ENCODE data around the gene P2RX3.

P2RX3 gene

GRCh38 chr11:57310630-57311086 lies 27.5 kb upstream of the P2RX3 start:
- no peak for DNase-seq

- peak; percentile 76 for DNase-seq
Observed at GRCh38 chr11:57311109-57311936, 26.8 kb upstream of the P2RX3 start.

- no peak for DNase-seq
Observed at GRCh38 chr11:57312511-57313021, 25.6 kb upstream of the P2RX3 start.

GRCh38 chr11:57313071-57313787 lies 24.9 kb upstream of the P2RX3 start:
- DNase-seq: no peak

DNA sequence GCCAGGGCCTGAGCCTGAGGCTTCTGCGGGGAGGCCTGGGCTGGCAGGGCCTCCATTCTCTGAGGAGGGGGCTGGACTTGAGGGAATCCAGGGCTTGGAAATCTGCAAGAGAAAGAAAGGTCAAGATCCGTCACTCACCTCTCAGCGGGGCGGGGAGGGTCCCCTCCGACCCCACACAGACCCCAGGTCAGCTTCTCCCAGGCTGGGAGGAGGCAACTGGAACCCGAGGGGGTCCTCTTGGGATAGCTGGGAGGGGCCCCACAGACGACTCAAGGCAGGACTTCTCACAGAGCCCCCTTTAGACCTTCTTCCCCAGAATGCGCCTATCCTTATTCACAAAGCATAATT lies 24.4 kb upstream of the P2RX3 start:
- no peak for DNase-seq

GRCh38 chr11:57314221-57314973 lies 23.8 kb upstream of the P2RX3 start:
- no peak for DNase-seq

DNA sequence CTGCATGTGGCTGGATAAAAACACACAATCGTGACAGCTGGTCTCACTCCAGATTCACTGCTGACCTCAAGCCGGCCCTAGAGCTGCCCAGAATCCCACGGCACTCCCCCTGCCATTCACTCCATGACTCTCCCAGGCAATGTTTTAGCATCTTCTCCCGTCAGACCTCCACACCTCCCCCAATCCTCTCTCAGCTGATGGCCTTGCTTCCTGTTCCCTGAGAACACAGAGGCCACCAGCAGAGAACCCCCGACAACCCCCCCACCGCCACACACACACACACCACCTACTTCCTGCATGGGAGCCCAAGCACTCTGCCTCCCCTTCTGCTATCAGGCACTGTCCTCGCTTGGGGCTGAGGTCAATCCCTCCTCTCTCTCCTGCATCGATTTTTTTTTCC lies 22.7 kb upstream of the P2RX3 start:
- DNase-seq: no peak

- DNase-seq: no peak
Observed at GRCh38 chr11:57316017-57316416, 22.1 kb upstream of the P2RX3 start.

- DNase-seq: no peak
Observed at GRCh38 chr11:57318178-57318577, 20.0 kb upstream of the P2RX3 start.

DNA sequence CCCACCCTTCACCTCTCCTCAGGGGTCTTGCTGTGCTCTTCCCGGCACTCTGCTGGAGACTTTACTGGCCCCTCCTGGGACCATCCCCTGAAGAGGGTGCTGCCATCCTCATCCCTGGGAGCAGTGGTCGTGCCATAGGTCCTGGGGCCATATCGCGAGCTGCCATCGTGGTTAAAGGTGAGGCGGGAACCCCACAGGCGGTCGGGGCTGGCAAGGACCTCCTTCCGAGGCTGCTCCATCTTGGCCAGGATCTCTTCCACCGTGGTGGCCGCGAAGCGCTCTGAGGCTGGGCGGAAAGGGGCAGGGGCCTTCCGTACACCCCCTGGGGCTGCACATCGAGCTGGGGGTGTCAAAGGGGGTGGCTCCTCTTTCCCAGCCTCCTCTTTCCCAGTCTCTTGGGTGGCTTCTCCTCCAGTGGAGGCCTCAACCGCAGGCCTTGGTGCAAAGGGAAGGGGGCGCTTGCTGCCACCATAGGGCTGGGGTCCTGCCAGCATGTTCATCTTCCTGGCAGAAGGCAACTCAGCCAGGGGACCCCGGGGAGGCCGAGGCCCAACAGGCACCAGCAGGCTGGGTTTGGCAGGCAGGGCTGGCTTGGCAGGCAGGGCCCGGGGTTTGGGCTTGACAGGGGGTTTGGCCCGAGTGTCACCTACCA lies 18.0 kb upstream of the P2RX3 start:
- DNase-seq: no peak

GRCh38 chr11:57320719-57321387 lies 17.3 kb upstream of the P2RX3 start:
- DNase-seq: no peak

GRCh38 chr11:57321388-57322255 lies 16.5 kb upstream of the P2RX3 start:
- no peak for DNase-seq

DNA sequence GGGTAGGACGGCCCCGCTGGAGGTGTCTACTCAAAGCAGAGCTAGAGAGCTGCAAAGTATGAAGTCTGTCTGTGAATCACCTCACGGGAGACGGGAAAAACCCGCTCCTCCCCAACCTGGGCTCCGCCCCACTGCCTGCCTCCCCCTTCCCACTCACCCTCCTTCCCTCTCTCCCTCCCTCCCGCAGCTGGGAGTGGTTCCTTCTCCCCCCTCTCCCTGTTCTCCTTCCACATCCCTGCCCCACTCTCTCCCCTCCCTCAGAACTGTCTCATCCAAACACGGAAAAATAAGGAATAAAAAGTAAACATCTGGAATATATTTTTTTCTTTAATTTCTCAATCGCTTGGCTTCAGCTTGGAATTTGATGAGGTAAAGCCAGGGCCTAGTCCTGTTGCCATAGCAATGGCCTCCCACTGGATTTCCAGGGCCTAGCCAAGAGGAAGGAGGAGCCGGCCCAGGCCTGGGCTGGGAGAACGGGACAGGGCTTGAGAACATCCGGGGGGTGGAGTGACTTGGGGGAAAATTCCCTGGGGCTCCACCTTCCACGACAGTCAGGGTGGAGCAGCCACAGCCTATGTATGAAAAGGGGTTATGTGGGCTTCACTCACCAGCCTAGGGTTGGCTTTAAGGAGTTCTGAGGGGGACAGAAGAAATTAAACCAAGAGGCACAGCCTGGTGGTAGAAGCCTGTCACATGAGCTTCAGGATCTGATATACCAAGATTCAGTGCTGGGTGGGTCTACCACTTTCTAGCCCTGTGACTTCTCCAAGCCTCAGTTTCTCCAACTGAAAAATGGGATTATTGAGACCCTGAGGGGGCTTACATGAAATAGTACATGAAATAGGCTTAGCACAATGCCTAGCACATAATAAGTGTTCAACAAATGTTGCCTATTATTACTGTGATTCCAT lies 15.6 kb upstream of the P2RX3 start:
- DNase-seq: no peak

- no peak for DNase-seq
Observed at GRCh38 chr11:57323167-57323854, 14.8 kb upstream of the P2RX3 start.

GRCh38 chr11:57323855-57324153 lies 14.3 kb upstream of the P2RX3 start:
- no peak for DNase-seq

GRCh38 chr11:57324154-57324885 lies 13.8 kb upstream of the P2RX3 start:
- no peak for DNase-seq

DNA sequence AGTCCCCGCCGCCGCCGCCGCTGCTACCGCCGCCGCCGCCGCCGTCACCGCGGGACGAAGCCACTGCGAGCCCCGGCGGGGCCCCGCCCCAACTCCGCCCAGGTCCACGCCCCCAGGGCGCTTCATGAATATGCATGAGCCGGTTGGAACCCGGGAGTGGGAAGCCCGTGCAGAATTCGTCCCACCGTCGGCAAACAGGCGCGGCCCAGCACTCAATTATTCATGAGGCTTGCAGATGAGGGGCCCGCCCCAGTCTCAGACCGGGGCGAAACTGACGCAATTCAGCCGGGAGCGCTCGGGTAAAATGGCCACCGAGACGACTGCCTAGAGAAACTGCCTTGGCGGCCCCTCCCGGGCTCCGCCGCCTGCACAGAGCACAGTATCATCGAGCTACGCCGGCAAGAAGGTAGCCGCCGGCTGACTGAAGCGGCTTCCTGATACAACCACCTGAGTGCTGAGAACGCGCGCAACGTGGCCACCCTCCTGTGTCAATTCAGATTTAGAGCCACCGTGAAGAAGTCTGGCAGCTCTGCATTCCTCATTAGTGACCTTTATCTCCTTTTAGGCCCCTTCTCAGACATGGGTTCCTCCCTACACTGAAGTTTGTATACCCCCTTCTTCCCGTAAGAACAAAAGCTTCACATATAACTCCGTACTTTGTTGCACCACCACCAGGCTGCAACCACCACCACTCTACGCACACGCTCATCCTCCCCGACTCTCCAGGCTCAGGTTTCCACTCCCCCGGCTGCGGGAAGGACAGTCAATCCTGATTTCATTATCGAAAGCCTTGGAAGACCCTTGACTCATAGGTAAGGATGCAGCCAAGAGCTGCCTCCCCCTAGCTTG lies 13.0 kb upstream of the P2RX3 start, which contains the start of gene TNKS1BP1:
TSS of gene TNKS1BP1 (minus strand) at position 67 of the 849 bp plus-strand sequence. CDS start 3,067 bp downstream, outside the sequence.
- peak; percentile 95 for DNase-seq

DNA sequence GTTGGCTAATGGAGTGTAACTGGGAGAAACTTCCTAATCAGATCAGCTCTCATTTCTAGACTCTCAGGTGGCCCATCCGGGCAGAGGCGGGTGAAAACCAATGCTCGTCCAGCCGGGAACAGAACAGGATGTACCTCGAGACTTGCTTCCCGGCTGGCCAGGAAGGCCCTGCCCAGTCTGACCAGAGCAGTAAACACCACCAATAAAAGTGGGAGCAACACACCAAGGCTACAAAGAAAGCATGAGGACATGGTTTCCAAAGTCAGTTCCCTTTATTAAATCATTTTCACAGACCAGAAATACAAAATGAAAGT lies 12.5 kb upstream of the P2RX3 start:
- no peak for DNase-seq
